K562 (cell line): ENCODE results near the gene FOXO3. TPM values are rescaled to one million over a fixed set of nuclear protein-coding genes. Genes with fewer than 3 reads are reported as not detected.

Source experiments
- ATAC-seq: fragments of 200-7000 bp; cut with Tn5 transposase; 3 replicates; pipeline ENCODE4 v1.9.1; 2020; ENCODE audit warnings: moderate library complexity
- BruUV-seq: library from RNA; stranded (reverse); fragments of 400-500 nt; replicated peaks from 2 replicates; lab custom pipeline; 2021; lab: Mats Ljungman, UMichigan
- CTCF ChIA-PET: fragments of 300-600 bp; formaldehyde crosslinking; extraction: SDS; loops from one replicate; lab custom pipeline; 2021; ENCODE audit warnings: low intra/inter-chr PET ratio; lab: Yijun Ruan, JAX
- POLR2A ChIA-PET: fragments of 300-600, 350-650 bp; sonication (Branson Sonifier 250); formaldehyde crosslinking; extraction: SDS; loops from one replicate; lab custom pipeline; 2021; ENCODE audit warnings: antibody characterized with exemption, inconsistent platforms; lab: Yijun Ruan, JAX
- DNase-seq, 4 experiments: peaks; one replicate each; pipeline versions ENCODE4 v3.0.0 to v3.0.0-alpha.2; 2011 to 2018; ENCODE audit warnings: low spot score in 3 of 4, mixed read lengths in 3 of 4; ENCODE audit errors: extremely low read depth in 1 of 4
- FAIRE-seq: peaks from 2 replicates; lab custom pipeline; 2011; peaks lifted over from hg19 to GRCh38; lab: Jason Lieb, UNC
- H2AFZ ChIP-seq: 2 replicates; pipeline ENCODE4 v1.6.0; 2011; ENCODE audit warnings: low read depth, low read length, control low read depth, inconsistent platforms
- H3K27ac ChIP-seq: fragments of 200-600 bp; 3 replicates; pipeline ENCODE4 v1.8.0; 2011; ENCODE audit warnings: low read depth, mild to moderate bottlenecking, control low read depth, inconsistent platforms, low read length, moderate library complexity, mixed read lengths; ENCODE audit errors: extremely low read depth
- H3K27me3 ChIP-seq, 2 experiments: fragments of 300-600 bp in 1 of 2; 2 replicates in 1 of 2; 3 replicates in 1 of 2; pipeline versions ENCODE4 v1.6.0 to v1.8.0; 2011; ENCODE audit warnings: inconsistent platforms in 2 of 2, low read length in 2 of 2, mild to moderate bottlenecking in 1 of 2, mixed read lengths in 1 of 2, moderate library complexity in 1 of 2; ENCODE audit not compliant: control insufficient read depth in 2 of 2, insufficient read depth in 2 of 2
- H3K36me3 ChIP-seq: fragments of 300-600 bp; 3 replicates; pipeline ENCODE4 v1.8.0; 2011; ENCODE audit warnings: mild to moderate bottlenecking, low read length, inconsistent platforms; ENCODE audit not compliant: control insufficient read depth, insufficient read depth
- H3K4me1 ChIP-seq, 2 experiments: fragments of 200-600 bp in 1 of 2; replicated peaks in 1 of 2; 2 replicates in 1 of 2; 3 replicates in 1 of 2; pipeline versions ENCODE4 v1.5.1 to v1.8.0; 2011; ENCODE audit warnings: inconsistent platforms in 2 of 2, low read length in 2 of 2, mild to moderate bottlenecking in 1 of 2, mixed read lengths in 1 of 2, moderate library complexity in 1 of 2; ENCODE audit not compliant: control insufficient read depth in 2 of 2, insufficient read depth in 2 of 2
- H3K4me2 ChIP-seq: 2 replicates; pipeline ENCODE4 v1.6.1; 2011; ENCODE audit warnings: low read length, control low read depth, inconsistent platforms, mixed read lengths; ENCODE audit not compliant: insufficient read depth
- H3K4me3 ChIP-seq: fragments of 200-600 bp; sonication (generic), shearing (Covaris generic); 2 replicates; pipeline ENCODE4 v1.5.1; 2016; ENCODE audit warnings: control low read depth, inconsistent platforms
- H3K79me2 ChIP-seq: fragments of 200-600 bp; 3 replicates; pipeline ENCODE4 v1.8.0; 2011; ENCODE audit warnings: low read length, inconsistent platforms; ENCODE audit not compliant: control insufficient read depth, insufficient read depth
- H3K9ac ChIP-seq, 2 experiments: 2 replicates each; pipeline versions ENCODE4 v1.6.0 to v1.6.1; 2011; ENCODE audit warnings: low read depth in 2 of 2, low read length in 2 of 2, control low read depth in 1 of 2, inconsistent platforms in 1 of 2, mild to moderate bottlenecking in 1 of 2, mixed read lengths in 1 of 2; ENCODE audit not compliant: insufficient read depth in 1 of 2
- H3K9me1 ChIP-seq: one replicate; pipeline ENCODE4 v1.6.0; 2011; ENCODE audit warnings: inconsistent platforms, mild to moderate bottlenecking, low read length, moderate library complexity; ENCODE audit not compliant: control insufficient read depth, insufficient read depth
- H3K9me3 ChIP-seq: replicated peaks from 2 replicates; pipeline ENCODE4 v1.5.1; 2011; ENCODE audit warnings: low read depth, low read length, inconsistent platforms; ENCODE audit not compliant: control insufficient read depth, insufficient read depth
- H4K20me1 ChIP-seq: replicated peaks from 2 replicates; pipeline ENCODE4 v1.6.1; 2011; ENCODE audit warnings: low read length, inconsistent platforms, mixed read lengths; ENCODE audit not compliant: control insufficient read depth, insufficient read depth
- NELFE ChIP-seq: IDR thresholded peaks from 2 replicates; pipeline ENCODE4 v1.6.1; 2011; ENCODE audit warnings: mild to moderate bottlenecking; ENCODE audit not compliant: insufficient read depth, insufficient read length
- WGBS: fragments of 100-300 bp; shearing (Covaris generic); methylation state at CpG from one replicate; pipeline ENCODE4 v1.1.6; 2016; ENCODE audit warnings: low coverage, mixed read lengths; ENCODE audit not compliant: insufficient coverage; ENCODE audit errors: missing lambda C conversion rate; 5-methylcytosine and 5-hydroxymethylcytosine counted together
- in situ Hi-C: fragments of 300-500 bp; cut with MboI; formaldehyde crosslinking; loops from 4 replicates; pipeline ENCODE4 v1.15.0; 2018; ENCODE audit warnings: inconsistent platforms, mixed read lengths
- intact Hi-C: fragments of 100-400 bp; cut with micrococcal nuclease; formaldehyde crosslinking; loops from 2 replicates; pipeline ENCODE4 v1.14.2; 2022
- polyA plus RNA-seq, 8 experiments: library from polyadenylated mRNA; depleted of rRNA in 4 of 8; stranded (reverse) in 5 of 8; unstranded in 3 of 8; fragments of >200 nt; fragmentation: Nextera tagmentation in 2 of 8; fragmentation: Illumina TruSeq in 1 of 8; extraction: Ambion mirVana in 2 of 8; extraction: Trizol in 1 of 8; gene quantifications; 2 replicates each; pipeline versions ENCODE4 v1.2.1 to v1.2.3, GENCODE V29; 2011 to 2014; ENCODE audit warnings: inconsistent platforms in 1 of 8, missing spikeins in 1 of 8
- total RNA-seq, 7 experiments: library from RNA; depleted of rRNA in 6 of 7; stranded (reverse); fragments of >200 nt in 6 of 7; fragmentation: Illumina TruSeq in 2 of 7; extraction: Trizol in 2 of 7; gene quantifications; 2 replicates each; pipeline versions ENCODE4 v1.2.1 to v1.2.3, GENCODE V29; 2011 to 2021; ENCODE audit warnings: low replicate concordance in 1 of 7
- TF ChIP-seq, protein P1 (sequence below): sonication (generic); formaldehyde crosslinking; IDR thresholded peaks from 2 replicates; pipeline ENCODE4 v1.8.1; 2023; ENCODE audit warnings: mild to moderate bottlenecking, missing genetic modification reagents
- TF ChIP-seq, protein P2 (sequence below): fragments of 250-450 bp; sonication (Bioruptor Pico); IDR thresholded peaks from 2 replicates; pipeline ENCODE4 v1.5.0; 2021; ENCODE audit warnings: mild to moderate bottlenecking, moderate library complexity
- TF ChIP-seq, protein P3 (sequence below): sonication (generic); formaldehyde crosslinking; IDR thresholded peaks from 2 replicates; pipeline ENCODE4 v1.8.1; 2022; ENCODE audit warnings: missing genetic modification reagents

FOXO3 gene
- total and polyA plus RNA-seq, 9 of the 15 experiments (the other 6 are each of a cell fraction or from before 2014, with no cell fraction given), result 3.0 to 14.6 (median 6.0) TPM

DNA sequence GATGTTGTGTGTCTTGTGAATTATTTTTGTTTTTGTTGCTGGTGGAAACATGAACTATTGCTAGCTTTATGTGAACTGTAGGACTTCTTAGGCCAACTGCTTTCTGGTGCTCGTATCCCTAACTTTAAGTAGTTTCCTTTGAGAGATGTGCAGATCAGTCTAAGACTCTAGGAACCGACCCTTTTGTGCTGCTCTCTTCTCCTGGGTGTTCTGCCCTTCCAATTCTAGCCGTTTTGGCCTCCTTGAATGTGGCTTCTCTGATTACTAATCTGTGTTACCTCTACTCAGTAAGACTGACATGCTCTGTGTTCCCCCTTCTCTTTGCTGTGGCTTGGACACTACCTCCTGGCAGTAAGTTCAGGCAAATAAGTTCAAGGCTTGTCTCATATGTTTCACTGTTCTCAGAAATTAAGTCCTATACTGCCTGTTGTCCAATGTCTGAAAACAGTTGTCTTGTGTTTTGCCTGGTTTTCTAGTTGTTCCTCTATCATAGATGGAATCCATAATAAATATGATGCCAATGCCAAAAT lies 58.0 kb downstream of the FOXO3 start (continued):
- TF ChIP-seq, protein P1, sequence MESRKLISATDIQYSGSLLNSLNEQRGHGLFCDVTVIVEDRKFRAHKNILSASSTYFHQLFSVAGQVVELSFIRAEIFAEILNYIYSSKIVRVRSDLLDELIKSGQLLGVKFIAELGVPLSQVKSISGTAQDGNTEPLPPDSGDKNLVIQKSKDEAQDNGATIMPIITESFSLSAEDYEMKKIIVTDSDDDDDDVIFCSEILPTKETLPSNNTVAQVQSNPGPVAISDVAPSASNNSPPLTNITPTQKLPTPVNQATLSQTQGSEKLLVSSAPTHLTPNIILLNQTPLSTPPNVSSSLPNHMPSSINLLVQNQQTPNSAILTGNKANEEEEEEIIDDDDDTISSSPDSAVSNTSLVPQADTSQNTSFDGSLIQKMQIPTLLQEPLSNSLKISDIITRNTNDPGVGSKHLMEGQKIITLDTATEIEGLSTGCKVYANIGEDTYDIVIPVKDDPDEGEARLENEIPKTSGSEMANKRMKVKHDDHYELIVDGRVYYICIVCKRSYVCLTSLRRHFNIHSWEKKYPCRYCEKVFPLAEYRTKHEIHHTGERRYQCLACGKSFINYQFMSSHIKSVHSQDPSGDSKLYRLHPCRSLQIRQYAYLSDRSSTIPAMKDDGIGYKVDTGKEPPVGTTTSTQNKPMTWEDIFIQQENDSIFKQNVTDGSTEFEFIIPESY (CRISPR knock-in tag), result no peak

DNA sequence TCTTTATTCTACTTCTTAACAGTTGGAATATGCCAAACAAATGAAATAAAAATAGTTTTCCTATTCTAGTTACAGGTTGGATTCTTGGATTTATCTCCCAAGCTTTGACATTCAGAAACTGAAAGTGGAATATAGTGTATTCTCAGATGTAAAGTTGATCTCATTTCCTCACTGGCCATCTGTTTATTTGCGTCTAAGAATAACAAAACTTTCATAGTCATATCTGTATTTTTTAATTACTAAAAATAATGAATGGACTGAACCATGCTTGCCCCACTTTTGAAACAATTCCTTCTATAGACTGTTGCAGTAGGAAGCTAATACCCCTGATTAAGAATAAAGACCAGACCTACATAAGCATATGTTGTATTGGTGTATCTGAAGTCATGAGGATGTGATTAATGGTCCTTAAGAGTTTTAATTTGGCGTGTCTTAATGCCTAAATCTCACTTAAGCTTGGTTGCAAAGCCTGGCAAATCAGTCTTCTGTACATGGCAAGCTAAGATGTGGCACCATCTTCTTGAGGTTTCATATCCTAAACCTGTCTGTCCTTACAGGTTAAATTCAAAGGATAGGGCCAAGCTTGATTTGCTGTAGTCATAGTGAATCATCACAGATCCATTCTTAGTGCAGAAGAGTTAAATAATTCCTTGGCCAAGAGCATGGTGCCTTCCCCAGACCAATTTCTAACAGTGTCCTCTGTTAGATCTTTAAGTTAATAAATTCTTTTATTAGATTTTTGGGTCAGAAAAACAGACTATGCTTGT lies 58.9 kb downstream of the FOXO3 start:
- H3K4me3 ChIP-seq, result no peak overlapping the region
- H3K4me1 ChIP-seq, result peaks cover 0 to 10% of the 10 kb centered on the region in 2 experiments; a peak in 2 of 5 replicates
- no peaks in the 10 kb centered on the region for H3K9me3 ChIP-seq
- DNase-seq (no peak), ATAC-seq (no peak), FAIRE-seq (no peak)
- in situ Hi-C loops, result no loop called here
- H3K27ac ChIP-seq, result no peak overlapping the region
- no TSS peak for BruUV-seq
- TF ChIP-seq, protein P2, sequence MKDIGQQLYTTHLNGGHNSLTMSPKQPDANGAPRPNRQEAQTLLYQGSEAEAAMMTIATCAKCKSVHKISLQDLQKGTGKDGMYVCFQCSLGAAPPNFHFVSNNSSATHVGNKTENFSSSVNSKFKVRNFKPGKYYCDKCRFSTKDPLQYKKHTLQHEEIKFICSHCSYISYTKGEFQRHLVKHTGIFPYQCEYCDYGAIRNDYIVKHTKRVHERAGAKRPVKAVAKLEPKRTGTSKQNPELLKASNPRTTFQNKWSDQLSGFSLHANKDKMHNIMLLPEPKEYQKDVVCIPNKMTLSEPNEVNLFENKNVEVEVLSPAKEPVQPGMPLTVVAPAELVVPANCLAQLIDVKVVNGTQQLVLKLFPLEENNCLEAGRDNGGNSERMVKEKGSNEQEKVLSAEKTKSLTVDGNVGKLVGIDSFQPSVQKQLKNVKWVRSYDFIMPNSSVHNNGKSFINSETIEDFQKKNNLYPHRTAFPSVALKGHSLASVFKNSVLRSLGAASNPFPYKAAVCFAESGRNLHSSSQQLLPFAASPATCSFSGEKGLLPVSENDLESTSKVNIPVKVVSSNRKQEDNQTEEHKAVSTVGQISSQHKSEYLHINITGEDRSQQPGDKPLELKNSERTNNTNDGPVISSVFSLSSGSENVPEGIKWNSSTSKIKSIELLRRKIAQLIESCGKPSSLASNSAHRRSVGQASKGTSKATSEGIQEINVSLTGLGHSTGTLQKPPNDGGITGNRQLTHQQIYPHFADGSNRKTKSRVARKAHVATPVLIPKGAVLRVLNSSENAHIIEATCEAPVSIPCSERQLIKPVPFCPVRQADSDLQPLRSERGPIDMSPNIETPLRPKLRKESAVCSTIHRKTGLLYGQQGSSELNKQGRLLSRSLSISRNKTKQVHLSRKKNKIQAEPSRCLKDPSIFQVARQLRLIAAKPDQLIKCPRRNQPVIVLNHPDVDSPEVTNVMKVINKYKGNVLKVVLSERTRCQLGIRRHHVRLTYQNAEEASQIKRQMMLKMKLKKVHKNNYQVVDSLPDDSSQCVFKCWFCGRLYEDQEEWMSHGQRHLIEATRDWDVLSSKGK (CRISPR knock-in tag), result no peak
- TF ChIP-seq, protein P3, sequence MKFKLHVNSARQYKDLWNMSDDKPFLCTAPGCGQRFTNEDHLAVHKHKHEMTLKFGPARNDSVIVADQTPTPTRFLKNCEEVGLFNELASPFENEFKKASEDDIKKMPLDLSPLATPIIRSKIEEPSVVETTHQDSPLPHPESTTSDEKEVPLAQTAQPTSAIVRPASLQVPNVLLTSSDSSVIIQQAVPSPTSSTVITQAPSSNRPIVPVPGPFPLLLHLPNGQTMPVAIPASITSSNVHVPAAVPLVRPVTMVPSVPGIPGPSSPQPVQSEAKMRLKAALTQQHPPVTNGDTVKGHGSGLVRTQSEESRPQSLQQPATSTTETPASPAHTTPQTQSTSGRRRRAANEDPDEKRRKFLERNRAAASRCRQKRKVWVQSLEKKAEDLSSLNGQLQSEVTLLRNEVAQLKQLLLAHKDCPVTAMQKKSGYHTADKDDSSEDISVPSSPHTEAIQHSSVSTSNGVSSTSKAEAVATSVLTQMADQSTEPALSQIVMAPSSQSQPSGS (CRISPR knock-in tag), result no peak
- no peak for TF ChIP-seq NELFE
- POLR2A ChIA-PET, result interaction anchor here (0.6 to 1.3 kb wide), 2 partner anchors 11 to 836 kb away, joined by 3 to 4 read pairs; no protein-coding TSS in a partner anchor
- CTCF ChIA-PET, result no interaction called here
- H3K9ac ChIP-seq, result no peak overlapping the region
- no peaks in the 10 kb centered on the region for H3K36me3 ChIP-seq
- no peaks in the 10 kb centered on the region for H3K9me1 ChIP-seq
- H2AFZ ChIP-seq, result no peak overlapping the region
- H3K27me3 ChIP-seq, result no peaks in the 10 kb centered on the region
- no peak overlapping the region for H3K4me2 ChIP-seq
- no peaks in the 10 kb centered on the region; the same call in 2 of the 3 replicates for H3K79me2 ChIP-seq
- H4K20me1 ChIP-seq, result no peaks in the 10 kb centered on the region; the same call in 1 of the 2 replicates
- WGBS, result 68% methylated on average over 2 of the region's 2 CpGs
- intact Hi-C loops, result no loop called here
